IMR-90 (cell line): ENCODE results near the gene BLTP3A. TPM values are rescaled to one million over a fixed set of nuclear protein-coding genes. Genes with fewer than 3 reads are reported as not detected.

Experiments used
- ATAC-seq: fragments of 200-7000 bp; cut with Tn5 transposase; 2 replicates; pipeline ENCODE4 v1.9.1; 2020; ENCODE audit warnings: low read depth, mild to moderate bottlenecking, moderate library complexity
- BruUV-seq: library from RNA; stranded (reverse); fragments of 400-500 nt; replicated peaks from 2 replicates; lab custom pipeline; 2021; lab: Mats Ljungman, UMichigan
- CTCF ChIA-PET: fragments of 300-600 bp; formaldehyde crosslinking; extraction: SDS; loops from one replicate; lab custom pipeline; 2021; ENCODE audit warnings: antibody characterized with exemption; lab: Yijun Ruan, JAX
- POLR2A ChIA-PET: fragments of 300-600 bp; sonication (Branson Sonifier 250); formaldehyde crosslinking; loops from one replicate; lab custom pipeline; 2022; ENCODE audit warnings: antibody characterized with exemption; ENCODE audit not compliant: unreplicated experiment; lab: Charles Lee
- DNase-seq: peaks from one replicate; pipeline ENCODE4 v3.0.0; 2013
- H2AFZ ChIP-seq: replicated peaks from 2 replicates; pipeline ENCODE3; 2013; ENCODE audit warnings: low read length, mild to moderate bottlenecking; ENCODE audit not compliant: poor library complexity
- H2AK5ac ChIP-seq: 2 replicates; pipeline ENCODE4 v1.6.1; 2013; ENCODE audit warnings: low read depth, low read length, inconsistent platforms
- H2AK9ac ChIP-seq: replicated peaks from 2 replicates; pipeline ENCODE3; 2013; ENCODE audit warnings: mild to moderate bottlenecking, low read depth, low read length, moderate library complexity; ENCODE audit not compliant: poor library complexity
- H2BK120ac ChIP-seq: 2 replicates; pipeline ENCODE4 v1.6.1; 2013; ENCODE audit warnings: low read depth, low read length, inconsistent platforms
- H2BK15ac ChIP-seq: 3 replicates; pipeline ENCODE4 v1.6.1; 2013; ENCODE audit warnings: low read depth, low read length, inconsistent platforms
- H2BK20ac ChIP-seq: 2 replicates; pipeline ENCODE4 v1.6.1; 2013; ENCODE audit warnings: low read depth, mild to moderate bottlenecking, inconsistent platforms, low read length, moderate library complexity
- H2BK5ac ChIP-seq: 2 replicates; pipeline ENCODE4 v1.6.1; 2013; ENCODE audit warnings: mild to moderate bottlenecking, low read depth, low read length, inconsistent platforms; ENCODE audit not compliant: poor library complexity, severe bottlenecking
- H3K14ac ChIP-seq: replicated peaks from 2 replicates; pipeline ENCODE4 v1.6.1; 2013; ENCODE audit warnings: low read depth, low read length, inconsistent platforms
- H3K18ac ChIP-seq: 2 replicates; pipeline ENCODE4 v1.6.1; 2013; ENCODE audit warnings: low read depth, low read length, control low read depth
- H3K23ac ChIP-seq: 2 replicates; pipeline ENCODE4 v1.6.1; 2013; ENCODE audit warnings: low read depth, low read length, inconsistent platforms
- H3K27ac ChIP-seq: 2 replicates; pipeline ENCODE4 v1.5.1; 2013; ENCODE audit warnings: mild to moderate bottlenecking, control low read depth, low read length; ENCODE audit not compliant: insufficient read depth
- H3K27me3 ChIP-seq: 2 replicates; pipeline ENCODE4 v1.6.1; 2013; ENCODE audit warnings: low read length; ENCODE audit not compliant: control insufficient read depth, insufficient read depth
- H3K36me3 ChIP-seq: 2 replicates; pipeline ENCODE4 v1.6.1; 2013; ENCODE audit warnings: low read length, mixed read lengths; ENCODE audit not compliant: control insufficient read depth, insufficient read depth
- H3K4ac ChIP-seq: 2 replicates; pipeline ENCODE4 v1.6.1; 2013; ENCODE audit warnings: low read depth, low read length, inconsistent platforms
- H3K4me1 ChIP-seq: 2 replicates; pipeline ENCODE4 v1.6.1; 2013; ENCODE audit warnings: low read length, mixed read lengths; ENCODE audit not compliant: control insufficient read depth, insufficient read depth
- H3K4me2 ChIP-seq: 2 replicates; pipeline ENCODE4 v1.6.1; 2013; ENCODE audit warnings: low read depth, mild to moderate bottlenecking, control low read depth, low read length, moderate library complexity
- H3K4me3 ChIP-seq: 2 replicates; pipeline ENCODE4 v1.5.1; 2013; ENCODE audit warnings: low read depth, mild to moderate bottlenecking, control low read depth, low read length, moderate library complexity; ENCODE audit not compliant: insufficient read depth
- H3K56ac ChIP-seq: 2 replicates; pipeline ENCODE4 v1.6.1; 2013; ENCODE audit warnings: low read length, inconsistent platforms; ENCODE audit not compliant: insufficient read depth; ENCODE audit errors: extremely low read depth
- H3K79me1 ChIP-seq, 2 experiments: 2 replicates each; pipeline ENCODE4 v1.6.1; 2013; ENCODE audit warnings: low read length in 2 of 2, inconsistent platforms in 1 of 2, low read depth in 1 of 2
- H3K9ac ChIP-seq: 2 replicates; pipeline ENCODE4 v1.6.1; 2013; ENCODE audit warnings: low read depth, low read length, control low read depth
- H3K9me1 ChIP-seq: 2 replicates; pipeline ENCODE4 v1.6.1; 2013; ENCODE audit warnings: low read length, inconsistent platforms; ENCODE audit not compliant: insufficient read depth
- H3K9me3 ChIP-seq: 2 replicates; pipeline ENCODE4 v1.6.1; 2013; ENCODE audit warnings: low read length; ENCODE audit not compliant: control insufficient read depth, insufficient read depth
- H4K20me1 ChIP-seq: 2 replicates; pipeline ENCODE4 v1.6.1; 2013; ENCODE audit warnings: low read length, inconsistent platforms; ENCODE audit not compliant: insufficient read depth
- H4K5ac ChIP-seq: 2 replicates; pipeline ENCODE4 v1.6.1; 2013; ENCODE audit warnings: mild to moderate bottlenecking, low read depth, low read length, control low read depth
- H4K8ac ChIP-seq, 2 experiments: 2 replicates each; pipeline ENCODE4 v1.6.1; 2013; ENCODE audit warnings: low read depth in 2 of 2, low read length in 2 of 2, control low read depth in 1 of 2, inconsistent platforms in 1 of 2
- H4K91ac ChIP-seq: 2 replicates; pipeline ENCODE4 v1.6.1; 2013; ENCODE audit warnings: low read depth, low read length, inconsistent platforms; ENCODE audit not compliant: insufficient read depth
- BHLHE40 ChIP-seq: fragments of 150-350 bp; IDR thresholded peaks from 2 replicates; pipeline ENCODE4 v1.6.1; 2016; ENCODE audit warnings: mild to moderate bottlenecking, low read depth, low read length
- MAZ ChIP-seq: IDR thresholded peaks from 2 replicates; pipeline ENCODE4 v1.6.1; 2012; ENCODE audit warnings: low read depth, mild to moderate bottlenecking, low read length, improper control_type of control experiment, moderate library complexity, borderline replicate concordance
- WGBS, 2 experiments: methylation state at CpG; one replicate each; pipeline versions ENCODE4 v1.1.5 to v1.1.7; 2013; ENCODE audit warnings: missing lambda C conversion rate in 2 of 2; ENCODE audit not compliant: insufficient read length in 1 of 2; ENCODE audit errors: extremely low coverage in 2 of 2; 5-methylcytosine and 5-hydroxymethylcytosine counted together
- dilution Hi-C: fragments of 300-500 bp; cut with HindIII; formaldehyde crosslinking; loops from one replicate; pipeline ENCODE4 v1.14.3; 2018; ENCODE audit warnings: low sequenced_read_pairs; ENCODE audit not compliant: unreplicated experiment
- in situ Hi-C: fragments of 300-500 bp; cut with MboI; formaldehyde crosslinking; loops from 3 replicates; pipeline ENCODE4 v1.14.3; 2019; ENCODE audit warnings: low sequenced_read_pairs, inconsistent platforms, mixed read lengths
- intact Hi-C: fragments of 100-400 bp; cut with micrococcal nuclease; formaldehyde crosslinking; loops from 2 replicates; pipeline ENCODE4 v1.10.0; 2022
- polyA plus RNA-seq, 3 experiments: library from polyadenylated mRNA; depleted of rRNA; stranded (reverse); fragments of >200 nt; gene quantifications; 2 replicates each; pipeline ENCODE4 v1.2.3, GENCODE V29; 2012; ENCODE audit warnings: low replicate concordance in 1 of 3
- total RNA-seq: library from RNA; depleted of rRNA; stranded (reverse); fragments of >200 nt; gene quantifications from 2 replicates; pipeline ENCODE4 v1.2.3, GENCODE V29; 2012

The BLTP3A gene
- total and polyA plus RNA-seq, 2 of the 4 experiments (the other 2 are of a cell fraction) = 3.0 to 4.7 TPM

DNA sequence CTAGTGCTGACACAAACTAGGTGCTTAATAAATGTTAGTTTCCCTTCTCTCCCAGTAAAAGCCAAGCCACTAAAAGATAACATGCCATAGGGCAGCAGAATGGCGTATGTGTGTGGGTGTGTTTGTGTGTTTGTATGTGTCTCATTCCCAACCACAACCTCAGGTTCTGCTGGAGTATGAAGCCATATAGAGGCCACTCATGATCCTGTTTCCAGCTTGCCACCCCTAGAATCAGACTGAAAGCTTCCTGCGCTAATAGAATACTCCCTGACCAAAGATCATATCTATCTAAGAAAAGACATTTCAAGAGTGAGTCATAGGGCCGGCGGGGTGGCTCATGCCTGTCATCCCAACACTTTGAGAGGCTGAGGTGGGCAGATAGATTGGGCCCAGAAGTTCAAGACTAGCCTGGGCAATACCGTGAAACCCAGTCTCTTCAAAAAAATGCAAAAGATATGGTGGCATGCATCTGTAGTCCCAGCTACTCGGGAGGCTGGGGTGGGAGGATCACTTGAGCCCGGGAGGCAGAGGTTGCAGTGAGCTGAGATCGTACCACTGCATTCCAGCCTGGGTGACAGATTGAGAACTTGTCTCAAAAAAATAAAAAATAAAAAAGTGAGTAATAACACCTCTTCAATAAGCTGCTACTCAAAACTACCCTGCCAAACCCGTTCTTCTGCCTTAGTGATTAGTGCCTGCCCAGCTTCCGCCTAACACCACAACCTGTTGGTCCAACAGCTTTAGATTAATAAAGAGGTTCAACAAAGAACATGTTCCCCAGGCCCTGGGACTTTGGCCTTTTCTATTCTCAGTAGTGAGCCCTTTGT is 46.4 kb upstream of the BLTP3A start:
- no peak overlapping the region for H2BK120ac ChIP-seq
- dilution Hi-C loops = no loop called here
- H3K36me3 ChIP-seq = no peaks in the 10 kb centered on the region
- ChIA-PET CTCF (no interaction called here), POLR2A (no interaction called here)
- WGBS, 2 experiments = 100% methylated on average over 1 of the region's 10 CpGs; no CpG with 5 or more reads in 1 of the 2 experiments
- peak; percentile 72 for DNase-seq
- 0 out of 2 replicates have a peak overlapping the region, but pooled peaks have one; percentile 21 for H3K14ac ChIP-seq
- H3K4ac ChIP-seq = no peak overlapping the region
- H4K91ac ChIP-seq = no peak overlapping the region
- BruUV-seq = no TSS peak
- H3K18ac ChIP-seq = no peak overlapping the region
- TF ChIP-seq MAZ (no peak), BHLHE40 (0 out of 2 replicates have a peak, but pooled peaks have one; percentile 6)
- no peak overlapping the region for H2AK5ac ChIP-seq
- intact Hi-C loops = no loop called here
- no peak overlapping the region for H3K4me2 ChIP-seq
- no peak overlapping the region for H4K5ac ChIP-seq
- no peaks in the 10 kb centered on the region for H3K9me3 ChIP-seq
- H4K8ac ChIP-seq = no peak overlapping the region
- H2AK9ac ChIP-seq = no peak overlapping the region
- H2AFZ ChIP-seq = no peak overlapping the region
- no peaks in the 10 kb centered on the region for H3K9me1 ChIP-seq
- H2BK5ac ChIP-seq = no peak overlapping the region
- no peak overlapping the region for H3K9ac ChIP-seq
- H2BK15ac ChIP-seq = no peak overlapping the region
- H4K20me1 ChIP-seq = no peaks in the 10 kb centered on the region
- H2BK20ac ChIP-seq = no peak overlapping the region
- H3K79me1 ChIP-seq = no peaks in the 10 kb centered on the region
- peaks cover 6% of the 10 kb centered on the region for H3K27me3 ChIP-seq
- no peak overlapping the region for H3K4me3 ChIP-seq
- H3K23ac ChIP-seq = no peak overlapping the region
- H3K27ac ChIP-seq = no peak overlapping the region
- no peaks in the 10 kb centered on the region for H3K4me1 ChIP-seq
- in situ Hi-C loops = no loop called here
- H3K56ac ChIP-seq = no peak overlapping the region
- no peak for ATAC-seq
